Mucosa of rectum (tissue), 2 donors: ENCODE measurements around the gene CERS5.

ENCODE experiments used
- H3K27ac ChIP-seq, 2 donors: one replicate each; pipeline ENCODE4 v1.7.0; 2013; ENCODE audit warnings: inconsistent platforms in 2 of 2, low read depth in 2 of 2, low read length in 2 of 2
- H3K27me3 ChIP-seq, 2 donors: one replicate each; pipeline ENCODE4 v1.7.0; 2013; ENCODE audit warnings: low read length in 2 of 2; ENCODE audit not compliant: control insufficient read depth in 2 of 2, insufficient read depth in 2 of 2
- H3K36me3 ChIP-seq, 2 donors: one replicate each; pipeline ENCODE4 v1.7.0; 2013; ENCODE audit warnings: low read length in 2 of 2; ENCODE audit not compliant: control insufficient read depth in 2 of 2, insufficient read depth in 2 of 2
- H3K4me1 ChIP-seq, 2 donors: one replicate each; pipeline ENCODE4 v1.7.0; 2013; ENCODE audit warnings: low read length in 2 of 2, mild to moderate bottlenecking in 1 of 2; ENCODE audit not compliant: control insufficient read depth in 2 of 2, insufficient read depth in 2 of 2
- H3K4me3 ChIP-seq, 2 donors: one replicate each; pipeline ENCODE4 v1.7.0; 2013; ENCODE audit warnings: low read length in 2 of 2
- H3K9ac ChIP-seq, 2 donors: one replicate each; pipeline ENCODE4 v1.7.0; 2013; ENCODE audit warnings: low read length in 2 of 2, low read depth in 1 of 2, mild to moderate bottlenecking in 1 of 2
- H3K9me3 ChIP-seq, 2 donors: one replicate each; pipeline ENCODE4 v1.7.0; 2013; ENCODE audit warnings: low read length in 2 of 2; ENCODE audit not compliant: control insufficient read depth in 2 of 2
- donor health status: healthy.
- donor health status: Normal muscosa, but diverticular disease.

The CERS5 gene

DNA sequence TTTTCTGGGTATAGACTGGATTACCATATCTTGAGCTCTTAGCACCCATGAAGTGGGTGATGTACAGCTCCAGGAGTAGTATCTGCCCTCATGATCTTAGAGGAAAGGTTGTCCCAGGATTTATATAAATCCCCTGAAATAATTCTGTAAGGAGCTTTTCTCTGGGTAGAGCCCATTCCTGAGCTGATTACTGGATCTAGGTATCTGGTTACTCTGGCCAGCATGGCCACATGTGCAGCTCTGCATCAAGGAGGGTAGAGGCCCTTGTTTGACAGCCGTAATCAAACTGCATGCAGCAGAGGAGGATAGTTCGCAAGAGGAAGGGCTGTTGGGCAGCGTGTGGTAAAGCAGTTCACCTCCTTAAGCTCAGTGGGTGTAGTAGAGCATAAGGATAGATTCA is 46.6 kb downstream of the CERS5 start:
- Histone ChIP-seq H3K4me1 (peaks cover 18 to 23% of the 10 kb centered on the region in 2 donors), H3K9ac (no peak overlapping the region), H3K27ac (no peak overlapping the region), H3K27me3 (no peaks in the 10 kb centered on the region), H3K4me3 (no peak overlapping the region), H3K9me3 (no peaks in the 10 kb centered on the region), H3K36me3 (peaks cover 29 to 30% of the 10 kb centered on the region in 2 donors)

DNA sequence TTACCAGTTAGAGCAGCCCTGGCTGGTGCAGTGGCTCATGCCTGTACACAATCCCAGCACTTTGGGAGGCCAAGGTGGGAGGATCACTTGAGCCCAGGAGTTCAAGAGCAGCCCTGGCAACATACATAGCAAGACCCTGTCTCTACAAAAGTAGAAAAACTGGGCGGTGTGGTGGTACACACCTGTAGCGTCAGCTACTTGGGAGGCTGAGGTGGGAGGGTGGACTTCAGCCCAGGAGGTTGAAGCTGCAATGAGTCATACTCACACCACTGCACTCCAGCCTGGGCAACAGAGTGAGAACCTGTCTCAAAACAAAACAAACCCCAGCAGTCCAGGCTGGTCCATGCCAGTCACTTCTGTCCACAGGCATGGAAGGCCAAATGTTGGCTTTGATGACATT is 47.8 kb downstream of the CERS5 start:
- Histone ChIP-seq H3K27me3 (no peaks in the 10 kb centered on the region), H3K36me3 (peaks cover 25 to 30% of the 10 kb centered on the region in 2 donors)

DNA sequence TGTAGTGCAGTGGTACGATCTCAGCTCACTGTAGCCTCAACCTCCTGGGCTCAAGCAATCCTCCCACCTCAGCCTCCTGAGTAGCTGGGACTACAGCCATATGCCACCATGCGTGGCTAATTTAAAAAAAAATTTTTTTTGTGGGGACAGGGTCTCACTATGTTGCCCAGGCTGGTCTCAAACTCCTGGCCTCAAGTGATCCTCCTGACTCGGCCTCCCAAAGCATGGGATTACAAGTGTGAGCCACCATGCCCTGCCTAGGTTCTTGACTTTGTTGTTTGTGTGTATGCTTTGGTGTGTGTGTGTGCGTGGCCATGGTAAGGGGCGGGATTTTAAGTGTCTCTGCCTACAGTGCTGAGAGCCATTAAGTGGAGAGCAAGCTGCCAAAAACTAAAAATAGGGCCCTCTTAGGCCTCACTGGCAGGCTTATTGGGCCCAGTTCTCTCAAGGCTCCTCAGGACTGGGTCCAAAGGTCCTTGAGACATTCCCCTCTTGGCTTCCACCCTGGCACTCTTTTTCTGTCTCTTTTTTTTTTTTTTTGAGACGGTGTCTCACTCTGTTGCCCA is 50.0 kb downstream of the CERS5 start:
- Histone ChIP-seq H3K36me3 (peaks cover 15 to 29% of the 10 kb centered on the region in 2 donors), H3K4me3 (no peak overlapping the region), H3K9me3 (no peaks in the 10 kb centered on the region), H3K27me3 (no peaks in the 10 kb centered on the region), H3K4me1 (peaks cover 25 to 26% of the 10 kb centered on the region in 2 donors), H3K27ac (no peak overlapping the region), H3K9ac (no peak overlapping the region)

More for the DNA sequence above, 47.8 kb downstream of the CERS5 start:
- H3K9ac ChIP-seq, result no peak overlapping the region
- no peak overlapping the region for H3K27ac ChIP-seq
- H3K4me1 ChIP-seq, result peaks cover 18 to 23% of the 10 kb centered on the region in 2 donors
- no peaks in the 10 kb centered on the region for H3K9me3 ChIP-seq
- no peak overlapping the region for H3K4me3 ChIP-seq

DNA sequence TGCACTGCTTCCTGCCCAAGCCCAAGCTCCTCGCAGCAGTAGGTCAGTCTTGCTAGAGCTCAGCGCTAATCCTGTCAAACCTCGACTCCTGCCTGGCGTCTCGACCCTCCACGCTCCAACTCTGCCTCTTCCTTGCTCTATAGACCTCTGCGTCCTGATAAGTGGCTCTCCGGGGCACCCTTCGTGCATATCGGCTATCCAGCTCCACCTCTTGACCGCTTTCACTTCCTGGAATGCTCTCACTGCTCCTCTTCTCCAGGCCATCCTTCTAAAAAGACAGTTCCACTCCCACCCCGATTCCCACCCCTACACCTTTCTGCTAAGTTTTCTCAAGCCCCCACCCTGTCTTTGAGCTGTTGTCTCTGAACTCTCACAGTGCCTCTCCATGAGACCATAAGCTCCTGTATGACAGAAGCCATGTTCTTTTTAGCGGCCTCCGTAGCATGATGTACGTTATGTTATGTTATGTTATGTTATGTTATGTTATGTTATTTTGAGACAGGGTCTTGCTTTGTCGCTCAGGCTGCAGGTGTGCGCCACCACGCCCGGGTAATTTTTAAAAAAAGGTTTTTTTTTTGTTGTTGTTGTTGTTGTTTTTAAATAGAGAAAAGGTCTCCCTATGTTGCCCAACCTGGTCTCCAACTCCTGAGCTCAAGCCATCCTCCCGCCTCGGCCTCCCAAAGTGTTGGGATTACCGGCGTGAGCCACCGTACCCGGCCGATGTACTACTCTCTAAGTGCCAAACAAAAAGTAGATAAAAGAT is 54.5 kb downstream of the CERS5 start:
- Histone ChIP-seq H3K4me1 (peaks cover 30 to 32% of the 10 kb centered on the region in 2 donors), H3K9me3 (no peaks in the 10 kb centered on the region), H3K27ac (peak overlapping the region; percentile 89 to 96), H3K9ac (peak overlapping the region; percentile 90 to 98), H3K36me3 (peaks cover 0 to 12% of the 10 kb centered on the region in 2 donors), H3K27me3 (no peaks in the 10 kb centered on the region), H3K4me3 (peak overlapping the region; percentile 97 to 100)

DNA sequence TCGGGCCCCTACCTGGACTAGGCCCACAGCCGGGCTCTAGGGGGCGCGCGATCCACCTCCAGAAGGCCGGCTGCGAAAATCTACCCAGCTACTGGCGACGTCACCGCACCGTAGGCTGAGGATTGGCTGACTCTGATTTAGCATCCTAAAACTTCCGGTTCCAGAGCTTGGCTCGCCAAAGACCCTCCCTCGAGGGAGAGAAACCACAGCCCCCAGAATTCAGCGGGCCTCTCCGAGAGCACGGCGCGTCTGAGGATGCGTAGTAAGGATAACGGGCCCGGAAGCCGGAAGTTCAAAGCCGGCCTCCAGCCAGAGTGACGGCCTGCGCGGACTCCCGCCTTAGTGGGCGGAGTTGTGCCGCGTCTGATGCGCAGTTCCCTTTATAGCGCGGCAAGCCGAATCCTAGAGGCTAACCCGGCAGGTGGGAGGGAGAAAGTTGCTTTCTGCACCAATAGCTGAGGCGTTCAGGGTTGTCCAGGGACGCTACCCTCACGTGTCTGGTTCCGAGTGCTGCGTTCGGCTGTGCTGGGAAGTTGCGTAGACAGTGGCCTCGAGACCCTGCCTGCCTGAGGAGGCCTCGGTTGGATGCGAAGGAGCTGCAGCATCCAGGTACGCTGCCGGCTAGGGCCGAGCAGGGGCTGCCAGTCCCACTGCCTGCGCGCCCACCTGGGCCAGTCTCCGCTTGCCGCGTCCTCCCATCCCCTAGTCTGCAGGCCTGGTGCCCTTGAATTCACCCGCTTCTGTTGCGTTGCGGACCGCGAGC is 55.3 kb downstream of the CERS5 start, which contains the start of gene COX14:
TSS of gene COX14 (plus strand) at position 544 of the 763 bp plus-strand sequence. CDS start 7,808 bp downstream, outside the sequence.
- H3K9me3 ChIP-seq, result no peaks in the 10 kb centered on the region
- H3K9ac ChIP-seq, result peak within 1 kb of the TSS; percentile 90 to 98
- peak within 1 kb of the TSS; percentile 96 to 97 for H3K27ac ChIP-seq
- peak within 1 kb of the TSS; percentile 97 to 100 for H3K4me3 ChIP-seq
- peaks cover 28 to 30% of the 10 kb centered on the region in 2 donors for H3K4me1 ChIP-seq
- peaks cover under 1 to 12% of the 10 kb centered on the region in 2 donors for H3K36me3 ChIP-seq
- no peaks in the 10 kb centered on the region for H3K27me3 ChIP-seq

DNA sequence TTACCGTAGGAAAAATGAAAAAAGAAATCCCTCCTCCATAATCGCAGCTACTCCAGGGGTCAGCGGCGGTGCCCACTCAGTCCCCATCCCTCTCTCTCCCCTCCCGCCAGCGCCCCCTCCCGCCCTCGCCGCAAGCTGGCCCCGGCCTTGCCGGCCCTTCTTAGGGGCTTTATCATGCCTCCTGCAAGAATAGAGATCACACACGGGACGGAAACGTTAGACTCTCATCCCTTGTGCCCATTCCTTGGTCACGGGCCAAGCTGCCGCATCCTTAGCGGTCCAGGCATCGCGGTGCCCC is 55.8 kb downstream of the CERS5 start:
- Histone ChIP-seq H3K9ac (peak overlapping the region; percentile 57 to 90), H3K27ac (peak overlapping the region; percentile 93 to 97), H3K36me3 (peaks cover 3 to 9% of the 10 kb centered on the region in 2 donors), H3K9me3 (no peaks in the 10 kb centered on the region), H3K4me3 (peak overlapping the region; percentile 46 to 58), H3K4me1 (peaks cover 28 to 30% of the 10 kb centered on the region in 2 donors), H3K27me3 (no peaks in the 10 kb centered on the region)

DNA sequence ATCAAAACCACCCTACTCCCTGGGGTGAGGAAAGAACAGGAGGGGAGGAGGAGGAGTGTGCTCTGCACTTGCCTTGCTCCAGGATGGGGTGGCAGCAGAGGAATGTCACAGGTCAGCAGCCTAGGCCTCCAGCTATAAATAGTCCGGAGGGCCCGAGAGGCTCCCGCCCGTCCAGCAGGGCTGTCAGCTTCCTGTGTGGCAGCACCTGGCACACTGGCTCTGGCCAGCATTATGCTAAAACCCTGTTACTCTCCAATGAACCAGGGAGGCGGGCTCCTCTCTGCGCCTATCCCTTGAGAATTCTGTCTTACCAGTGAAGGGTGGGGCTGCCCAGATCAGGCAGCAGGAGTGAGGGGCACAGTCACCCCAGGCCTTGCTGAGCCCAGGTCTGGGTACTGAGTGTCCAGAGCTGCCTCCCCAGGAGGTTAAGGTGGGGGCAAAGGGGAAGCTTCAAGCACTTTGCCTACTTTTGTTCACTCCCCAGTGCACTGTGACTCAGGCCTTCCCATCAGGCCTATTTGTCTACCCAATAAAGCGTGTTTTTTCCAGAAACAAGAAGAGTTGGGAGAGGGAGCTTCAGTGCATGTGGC is 56.3 kb downstream of the CERS5 start:
- Histone ChIP-seq H3K4me3 (peak overlapping the region; percentile 46 to 58), H3K9me3 (no peaks in the 10 kb centered on the region), H3K4me1 (peaks cover 28 to 30% of the 10 kb centered on the region in 2 donors), H3K9ac (peak overlapping the region; percentile 57 to 90), H3K27me3 (no peaks in the 10 kb centered on the region), H3K36me3 (peaks cover 3 to 7% of the 10 kb centered on the region in 2 donors), H3K27ac (peak overlapping the region; percentile 93 to 97)

DNA sequence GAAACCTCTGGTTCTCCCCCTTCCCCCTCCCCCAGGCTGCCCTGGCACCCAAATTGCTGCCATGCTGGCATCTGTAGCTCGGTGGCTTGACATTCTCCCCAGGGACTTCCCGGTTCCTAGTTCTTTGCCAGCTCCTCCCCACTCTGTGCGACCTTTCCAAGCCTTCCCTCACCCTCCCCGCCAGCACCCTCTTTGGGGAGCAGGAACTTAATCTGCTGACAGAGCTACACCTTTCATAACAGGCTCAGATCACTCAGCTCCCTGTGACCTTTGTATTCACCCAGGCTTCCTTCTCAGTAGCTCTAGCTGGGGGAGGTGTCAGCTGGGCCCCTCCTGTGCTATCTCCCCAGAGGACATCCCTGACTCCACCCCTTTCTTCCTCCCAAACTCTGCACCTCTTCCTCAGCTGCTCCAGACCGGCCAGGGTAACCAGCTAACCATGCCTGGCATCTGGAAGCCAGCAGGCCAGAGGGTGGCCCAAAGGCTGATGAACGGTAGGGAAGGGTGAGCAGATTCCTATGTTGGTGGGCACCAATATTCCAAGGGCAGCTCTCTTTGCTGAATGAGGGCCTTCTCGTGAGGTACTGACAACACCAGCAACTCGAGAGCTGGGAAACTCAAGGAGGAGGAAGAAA is 56.9 kb downstream of the CERS5 start:
- H3K4me1 ChIP-seq, result peaks cover 30% of the 10 kb centered on the region in 2 donors
- H3K27me3 ChIP-seq, result no peaks in the 10 kb centered on the region
- H3K36me3 ChIP-seq, result peaks cover 2 to 3% of the 10 kb centered on the region in 2 donors
- peak overlapping the region; percentile 93 to 97 for H3K27ac ChIP-seq
- H3K9ac ChIP-seq, result peak overlapping the region; percentile 61 to 90
- H3K4me3 ChIP-seq, result peak overlapping the region; percentile 48 to 58
- H3K9me3 ChIP-seq, result no peaks in the 10 kb centered on the region

DNA sequence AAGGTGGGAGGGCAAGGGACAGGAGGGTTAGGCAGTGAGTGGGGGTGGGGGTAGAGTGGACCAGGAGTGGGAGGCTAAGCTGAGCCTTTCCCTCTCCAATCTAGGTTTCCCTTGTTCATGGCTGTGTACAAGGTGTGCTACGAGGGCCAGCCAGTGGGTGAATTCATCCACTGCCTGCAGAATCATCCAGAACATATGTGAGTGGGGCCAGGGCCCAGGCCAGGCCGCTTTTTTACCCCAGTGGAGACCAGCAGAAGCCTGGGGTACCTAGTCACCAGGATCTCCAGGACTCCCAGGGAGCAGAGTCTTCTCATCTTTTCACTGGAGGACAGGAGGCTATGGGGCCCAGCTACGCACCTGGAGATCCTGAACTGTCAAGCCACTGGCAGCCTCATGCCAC is 57.9 kb downstream of the CERS5 start:
- no peaks in the 10 kb centered on the region for H3K9me3 ChIP-seq
- peaks cover 34 to 36% of the 10 kb centered on the region in 2 donors for H3K4me1 ChIP-seq
- H3K27ac ChIP-seq, result peak overlapping the region; percentile 93 to 97
- H3K4me3 ChIP-seq, result peak overlapping the region in 1 of 2 donors; percentile 48
- peaks cover 2 to 3% of the 10 kb centered on the region in 2 donors for H3K36me3 ChIP-seq
- no peaks in the 10 kb centered on the region for H3K27me3 ChIP-seq
- peak overlapping the region; percentile 61 to 90 for H3K9ac ChIP-seq
